Body of pancreas (tissue), 4 donors: ENCODE measurements around the gene NARF. TPM values are rescaled to one million over a fixed set of nuclear protein-coding genes. Genes with fewer than 3 reads are reported as not detected.

ENCODE experiments used
- ATAC-seq: fragments of 150-250 bp; one replicate; pipeline ENCODE4 v1.9.1; 2016
- DNase-seq, 4 donors: peaks; one replicate each; pipeline ENCODE4 v3.0.0-alpha.2; 2019
- H3K27ac ChIP-seq, 4 donors: fragments of 200-600 bp; sonication (generic); 1 replicate in 3 of 4; 2 replicates in 1 of 4; pipeline versions ENCODE4 v1.5.1 to v1.6.1; 2016 to 2019; ENCODE audit warnings: mild to moderate bottlenecking in 1 of 4, mixed read lengths in 1 of 4, moderate library complexity in 1 of 4
- H3K27me3 ChIP-seq, 2 donors: fragments of 200-600 bp; sonication (generic); one replicate each; pipeline ENCODE4 v1.6.0; 2016; ENCODE audit warnings: mild to moderate bottlenecking in 1 of 2
- H3K36me3 ChIP-seq, 2 donors: fragments of 200-600 bp; sonication (generic); replicated peaks in 1 of 2; 2 replicates each; pipeline ENCODE4 v1.5.1; 2016; ENCODE audit warnings: low read depth in 2 of 2; ENCODE audit not compliant: insufficient read depth in 1 of 2
- H3K4me1 ChIP-seq: fragments of 200-600 bp; sonication (generic); one replicate; pipeline ENCODE4 v1.6.0; 2016
- H3K4me3 ChIP-seq, 2 donors: fragments of 200-600 bp; sonication (generic); 1 replicate in 1 of 2; 2 replicates in 1 of 2; pipeline ENCODE4 v1.5.1; 2016 to 2019
- H3K9me3 ChIP-seq, 3 donors: fragments of 200-600 bp; sonication (generic); 1 replicate in 2 of 3; 2 replicates in 1 of 3; pipeline ENCODE4 v1.5.1; 2016
- CTCF ChIP-seq, 7 experiments: fragments of 450-650 bp in 4 of 7; fragments of 200-600 bp in 3 of 7; sonication (generic) in 3 of 7; IDR thresholded peaks; one replicate each; pipeline ENCODE4 v1.5.1; 2016 to 2019; ENCODE audit warnings: antibody characterized with exemption in 7 of 7
- POLR2A ChIP-seq, 3 donors: fragments of 450-650 bp; IDR thresholded peaks; one replicate each; pipeline ENCODE4 v1.6.1; 2016; ENCODE audit warnings: antibody characterized with exemption in 3 of 3, mild to moderate bottlenecking in 2 of 3
- WGBS, 2 donors: methylation state at CpG; one replicate each; pipeline ENCODE4 v1.1.5; 2017; 5-methylcytosine and 5-hydroxymethylcytosine counted together
- intact Hi-C: fragments of 100-400 bp; cut with DNase I; formaldehyde crosslinking; loops from one replicate; pipeline ENCODE4 v1.15.1; 2023
- total RNA-seq, 2 donors: library from RNA; depleted of rRNA; stranded (reverse); fragments of >200 nt; gene quantifications; one replicate each; pipeline ENCODE4 v1.1.0, GENCODE V29; 2016

NARF gene
- total RNA-seq, 2 donors from 2014 or later = 14.5 to 85.4 TPM

GRCh38 chr17:82412535-82413520, 45.7 kb upstream of the NARF start:
- H3K27me3 ChIP-seq = no peaks in the 10 kb centered on the region
- H3K9me3 ChIP-seq = no peaks in the 10 kb centered on the region
- 65 to 67% methylated on average over 21 to 29 of the region's 29 CpGs for WGBS, 2 donors
- H3K4me1 ChIP-seq = peaks cover 24% of the 10 kb centered on the region
- DNase-seq (peak; percentile 37 to 68 (median 56)), ATAC-seq (peak; percentile 43)
- H3K36me3 ChIP-seq = no peaks in the 10 kb centered on the region
- H3K27ac ChIP-seq = peak overlapping the region in 1 of 4 donors; percentile 6
- H3K4me3 ChIP-seq = no peak overlapping the region
- TF ChIP-seq CTCF (IDR thresholded peaks at IDR 0.05) = no peak
- no peak for TF ChIP-seq POLR2A (IDR thresholded peaks at IDR 0.05)
- intact Hi-C loops = loop anchor here (5.0 kb wide), 1 partner anchor 66 kb away; no protein-coding TSS in a partner anchor

DNA sequence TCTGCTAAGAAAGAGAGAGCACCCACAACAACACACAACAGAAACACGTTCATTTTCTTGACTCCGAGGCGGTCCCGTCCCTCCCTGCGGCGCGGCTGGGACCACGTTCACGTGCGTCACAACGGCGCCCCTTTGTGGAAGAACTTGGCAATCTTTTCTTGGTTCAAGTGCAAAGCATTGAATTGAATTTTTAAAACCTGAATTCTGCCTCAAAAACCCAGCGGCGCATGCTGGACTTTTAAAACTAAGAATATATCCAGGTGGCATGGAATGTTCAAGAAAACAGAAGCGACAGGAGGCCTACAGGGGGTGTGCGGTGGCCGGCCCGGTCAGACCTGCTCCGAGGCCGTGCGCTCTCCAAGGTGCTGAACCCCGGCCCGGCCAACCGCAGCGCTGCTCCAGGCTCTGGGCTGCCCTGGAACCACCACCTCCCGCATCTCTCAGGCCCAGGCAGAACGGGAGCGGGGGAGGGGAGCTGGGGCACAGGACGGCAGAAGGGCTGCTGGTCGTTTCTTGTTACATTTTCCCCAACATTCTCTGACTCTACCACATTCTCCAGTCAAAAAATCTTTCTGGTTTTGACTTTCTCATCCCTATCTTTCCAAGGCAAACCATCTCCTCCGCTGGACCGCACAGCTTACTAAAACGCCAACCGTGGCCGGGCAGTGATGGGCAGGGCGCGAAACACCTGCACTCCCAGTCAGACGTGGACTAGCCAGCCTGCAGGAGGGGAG, 43.8 kb upstream of the NARF start:
- intact Hi-C loops = loop anchor here (5.0 kb wide), 1 partner anchor 67 kb away; no protein-coding TSS in a partner anchor
- no peaks in the 10 kb centered on the region for H3K27me3 ChIP-seq
- DNase-seq = peak; percentile 74 to 82 (median 79)
- H3K4me3 ChIP-seq = no peak overlapping the region
- H3K4me1 ChIP-seq = peaks cover 35% of the 10 kb centered on the region
- peak; percentile 49 for ATAC-seq
- WGBS, 2 donors = 21 to 36% methylated on average over 37 to 38 of the region's 38 CpGs
- no peak overlapping the region for H3K27ac ChIP-seq
- no peaks in the 10 kb centered on the region for H3K36me3 ChIP-seq
- H3K9me3 ChIP-seq = no peaks in the 10 kb centered on the region
- TF ChIP-seq CTCF (IDR thresholded peaks at IDR 0.05) (peak; percentile 38 to 79 (median 54)), POLR2A (IDR thresholded peaks at IDR 0.05) (no peak)

GRCh38 chr17:82415336-82415735, 43.2 kb upstream of the NARF start:
- ATAC-seq = no peak
- 87 to 90% methylated on average over 8 to 26 of the region's 26 CpGs for WGBS, 2 donors
- no peak overlapping the region for H3K4me3 ChIP-seq
- no peak for TF ChIP-seq POLR2A (IDR thresholded peaks at IDR 0.05)
- no peak for TF ChIP-seq CTCF (IDR thresholded peaks at IDR 0.05)
- H3K36me3 ChIP-seq = no peaks in the 10 kb centered on the region
- H3K4me1 ChIP-seq = peaks cover 36% of the 10 kb centered on the region
- no peak overlapping the region for H3K27ac ChIP-seq
- DNase-seq = no peak
- H3K27me3 ChIP-seq = no peaks in the 10 kb centered on the region
- intact Hi-C loops = no loop called here
- no peaks in the 10 kb centered on the region for H3K9me3 ChIP-seq

GRCh38 chr17:82415786-82416185, 42.8 kb upstream of the NARF start:
- DNase-seq (no peak), ATAC-seq (no peak)
- TF ChIP-seq CTCF (IDR thresholded peaks at IDR 0.05) (no peak), POLR2A (IDR thresholded peaks at IDR 0.05) (no peak)
- intact Hi-C loops = no loop called here
- H3K4me1 ChIP-seq = peaks cover 36% of the 10 kb centered on the region
- 88 to 89% methylated on average over 9 of the region's 9 CpGs for WGBS, 2 donors
- no peaks in the 10 kb centered on the region for H3K36me3 ChIP-seq
- H3K27ac ChIP-seq = no peak overlapping the region
- H3K4me3 ChIP-seq = no peak overlapping the region
- H3K9me3 ChIP-seq = no peaks in the 10 kb centered on the region
- no peaks in the 10 kb centered on the region for H3K27me3 ChIP-seq
